ENCODE results near the gene VOPP1. TPM values are rescaled to one million over a fixed set of nuclear protein-coding genes. Genes with fewer than 3 reads are reported as not detected.

Gene VOPP1
- total and polyA plus RNA-seq, 2 donors (not counting 3 experiments of a cell fraction or from before 2014, with no cell fraction given): 85.6 to 154 TPM

DNA sequence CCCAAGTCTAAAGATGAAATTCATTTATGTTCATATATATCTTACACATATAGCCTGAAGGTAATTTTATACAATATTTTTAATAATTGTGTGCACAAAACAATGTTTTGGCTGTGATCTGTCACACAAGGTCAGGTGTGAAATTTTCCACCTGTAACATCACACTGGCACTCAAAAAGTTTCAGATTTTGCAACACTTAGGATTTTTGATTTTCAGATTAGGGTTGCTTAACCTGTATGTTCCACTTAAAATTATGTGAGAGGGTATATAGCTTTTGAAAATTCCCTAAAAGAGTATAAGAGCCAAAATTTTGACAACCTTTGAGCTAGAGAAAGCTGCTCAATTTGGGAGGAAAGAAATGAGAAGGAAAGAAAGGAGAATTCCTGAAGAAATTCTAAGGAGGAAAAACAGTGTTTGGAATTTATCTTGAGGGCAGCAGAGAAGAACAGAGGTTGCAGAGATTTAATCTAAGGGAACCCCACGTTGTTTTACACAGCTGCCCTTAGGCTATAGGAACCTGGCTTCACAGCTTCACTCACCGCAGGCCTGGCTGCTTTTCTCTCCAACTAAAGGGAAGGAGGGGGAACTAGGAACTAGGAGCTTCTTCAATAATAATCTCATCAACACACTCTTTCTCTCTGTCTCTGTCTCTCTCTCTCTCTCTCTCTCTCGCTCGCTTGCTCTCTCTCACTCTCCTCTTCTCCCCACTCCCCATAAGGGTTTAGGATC lies 8.5 kb downstream of the VOPP1 start:
- ChIA-PET CTCF (interaction anchor here (0.7 to 2.8 kb wide), 4 partner anchors 8 to 30 kb away, joined by 3 to 13 read pairs (median 4); no protein-coding TSS in a partner anchor), POLR2A (no interaction called here)
- Histone ChIP-seq H3K9me1 (replicated peaks; ENCODE audit: control insufficient read depth, extremely low read depth, insufficient read depth, low read length) (no peaks in the 10 kb centered on the region), H3K27ac (ENCODE audit: insufficient read depth, low read depth, low read length) (no peak overlapping the region), H3K9ac (replicated peaks; ENCODE audit: extremely low read depth, insufficient read depth, low read length) (no peak overlapping the region), H3K4me3 (replicated peaks in 1 of 3; ENCODE audit: insufficient read depth in 1 of 3, low read depth in 1 of 3, low read length in 3 of 3) (no peak overlapping the region), H2AFZ (ENCODE audit: low read depth, low read length) (no peak overlapping the region), H3K36me3 (ENCODE audit: control insufficient read depth in 2 of 2, extremely low read depth in 1 of 2, insufficient read depth in 2 of 2, low read length in 2 of 2) (no peaks in the 10 kb centered on the region), H3K4me2 (ENCODE audit: insufficient read depth, low read length) (no peak overlapping the region), H3K27me3 (ENCODE audit: control insufficient read depth in 2 of 2, insufficient read depth in 2 of 2, low read length in 2 of 2) (no peaks in the 10 kb centered on the region), H3K9me3 (replicated peaks; ENCODE audit: control insufficient read depth, insufficient read depth, low read length) (no peaks in the 10 kb centered on the region), H4K20me1 (replicated peaks; ENCODE audit: control insufficient read depth, extremely low read depth, insufficient read depth, low read length) (peaks cover 27% of the 10 kb centered on the region), H3K4me1 (ENCODE audit: control insufficient read depth, extremely low read depth, insufficient read depth, low read length) (peaks cover 26% of the 10 kb centered on the region), H3K79me2 (ENCODE audit: control insufficient read depth, insufficient read depth, low read length) (peaks cover 99% of the 10 kb centered on the region)
- intact Hi-C loops (cut with micrococcal nuclease): no loop called here
- DNase-seq (ENCODE audit: low read depth, low spot score) (no peak), FAIRE-seq (no peak)
- dilution Hi-C loops (cut with MboI; ENCODE audit: extremely low pct_ligation_motif_present, low sequenced_read_pairs): no loop called here
- no peak for TF ChIP-seq MAX (IDR thresholded peaks at IDR 0.05; ENCODE audit: insufficient read depth, insufficient read length)
- TF ChIP-seq POLR2A (IDR thresholded peaks at IDR 0.05; ENCODE audit: low read depth, low read length): no peak
- TF ChIP-seq EZH2 (IDR thresholded peaks at IDR 0.05; ENCODE audit: borderline replicate concordance, low read depth, low read length, severe bottlenecking): no peak
- TF ChIP-seq FOS (IDR thresholded peaks at IDR 0.05; ENCODE audit: borderline replicate concordance, insufficient read depth, low read length): no peak
- BruUV-seq (replicated peaks): no TSS peak

DNA sequence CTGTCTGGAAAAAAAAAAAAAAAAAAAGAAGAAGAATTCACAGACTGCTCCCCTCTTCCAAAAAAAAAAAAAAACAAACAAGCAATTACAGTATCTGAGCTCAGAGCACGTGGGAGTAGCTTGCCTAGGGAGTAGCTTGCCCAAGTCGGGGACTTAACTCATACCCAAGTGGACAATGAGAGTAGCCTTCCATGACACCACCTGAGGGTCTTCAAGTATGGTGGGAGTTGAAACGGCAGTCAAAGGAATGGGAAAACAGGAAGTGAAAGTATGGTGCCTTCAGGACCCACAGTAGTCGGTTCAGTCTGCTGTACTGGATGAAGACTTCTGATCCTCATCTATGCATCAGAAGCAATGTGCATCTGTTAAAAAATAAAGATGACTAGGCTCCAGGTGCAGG lies 10.6 kb downstream of the VOPP1 start:
- POLR2A ChIA-PET: no interaction called here
- no peak for DNase-seq (ENCODE audit: low read depth, low spot score)
- Histone ChIP-seq H3K4me2 (ENCODE audit: insufficient read depth, low read length) (no peak overlapping the region), H3K9me3 (replicated peaks; ENCODE audit: control insufficient read depth, insufficient read depth, low read length) (no peaks in the 10 kb centered on the region), H3K27ac (ENCODE audit: insufficient read depth, low read depth, low read length) (no peak overlapping the region), H3K9ac (replicated peaks; ENCODE audit: extremely low read depth, insufficient read depth, low read length) (no peak overlapping the region), H3K27me3 (ENCODE audit: control insufficient read depth in 2 of 2, insufficient read depth in 2 of 2, low read length in 2 of 2) (no peaks in the 10 kb centered on the region), H4K20me1 (replicated peaks; ENCODE audit: control insufficient read depth, extremely low read depth, insufficient read depth, low read length) (peaks cover 24% of the 10 kb centered on the region), H2AFZ (ENCODE audit: low read depth, low read length) (no peak overlapping the region), H3K79me2 (ENCODE audit: control insufficient read depth, insufficient read depth, low read length) (peaks cover 100% of the 10 kb centered on the region), H3K36me3 (ENCODE audit: control insufficient read depth in 2 of 2, extremely low read depth in 1 of 2, insufficient read depth in 2 of 2, low read length in 2 of 2) (no peaks in the 10 kb centered on the region), H3K9me1 (replicated peaks; ENCODE audit: control insufficient read depth, extremely low read depth, insufficient read depth, low read length) (no peaks in the 10 kb centered on the region), H3K4me3 (replicated peaks in 1 of 3; ENCODE audit: insufficient read depth in 1 of 3, low read depth in 1 of 3, low read length in 3 of 3) (no peak overlapping the region), H3K4me1 (ENCODE audit: control insufficient read depth, extremely low read depth, insufficient read depth, low read length) (peaks cover 21% of the 10 kb centered on the region)
- no TSS peak for BruUV-seq (replicated peaks)
- CTCF ChIA-PET: interaction anchor here (0.6 to 1.6 kb wide), 5 partner anchors 9 to 410 kb away, joined by 3 to 4 read pairs (median 3); no protein-coding TSS in a partner anchor
- intact Hi-C loops (cut with micrococcal nuclease): no loop called here
- dilution Hi-C loops (cut with MboI; ENCODE audit: extremely low pct_ligation_motif_present, low sequenced_read_pairs): no loop called here
- FAIRE-seq: no peak
- no peak for TF ChIP-seq POLR2A (IDR thresholded peaks at IDR 0.05; ENCODE audit: low read depth, low read length)
- no peak for TF ChIP-seq MYC (IDR thresholded peaks at IDR 0.05; ENCODE audit: low read depth, low read length)
- no peak for TF ChIP-seq MAX (IDR thresholded peaks at IDR 0.05; ENCODE audit: insufficient read depth, insufficient read length)
- no peak for TF ChIP-seq POLR2AphosphoS5 (IDR thresholded peaks at IDR 0.05; ENCODE audit: insufficient read depth, low read depth, low read length)
- no peak for TF ChIP-seq FOS (IDR thresholded peaks at IDR 0.05; ENCODE audit: borderline replicate concordance, insufficient read depth, low read length)
- TF ChIP-seq, protein P1, sequence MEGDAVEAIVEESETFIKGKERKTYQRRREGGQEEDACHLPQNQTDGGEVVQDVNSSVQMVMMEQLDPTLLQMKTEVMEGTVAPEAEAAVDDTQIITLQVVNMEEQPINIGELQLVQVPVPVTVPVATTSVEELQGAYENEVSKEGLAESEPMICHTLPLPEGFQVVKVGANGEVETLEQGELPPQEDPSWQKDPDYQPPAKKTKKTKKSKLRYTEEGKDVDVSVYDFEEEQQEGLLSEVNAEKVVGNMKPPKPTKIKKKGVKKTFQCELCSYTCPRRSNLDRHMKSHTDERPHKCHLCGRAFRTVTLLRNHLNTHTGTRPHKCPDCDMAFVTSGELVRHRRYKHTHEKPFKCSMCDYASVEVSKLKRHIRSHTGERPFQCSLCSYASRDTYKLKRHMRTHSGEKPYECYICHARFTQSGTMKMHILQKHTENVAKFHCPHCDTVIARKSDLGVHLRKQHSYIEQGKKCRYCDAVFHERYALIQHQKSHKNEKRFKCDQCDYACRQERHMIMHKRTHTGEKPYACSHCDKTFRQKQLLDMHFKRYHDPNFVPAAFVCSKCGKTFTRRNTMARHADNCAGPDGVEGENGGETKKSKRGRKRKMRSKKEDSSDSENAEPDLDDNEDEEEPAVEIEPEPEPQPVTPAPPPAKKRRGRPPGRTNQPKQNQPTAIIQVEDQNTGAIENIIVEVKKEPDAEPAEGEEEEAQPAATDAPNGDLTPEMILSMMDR (IDR thresholded peaks at IDR 0.05; ENCODE audit: extremely low read depth in 1 of 2, insufficient read depth in 1 of 2, low read depth in 1 of 2, low read length in 2 of 2): no peak
